Fibroblast of lung (primary cell): ENCODE results near the gene DDHD1. TPM values are rescaled to one million over a fixed set of nuclear protein-coding genes. Genes with fewer than 3 reads are reported as not detected.
A peak's percentile ranks its signal among the peaks of the same experiment; 100 is the strongest.

Experiments used
- DNase-seq, 2 donors: peaks; one replicate each; pipeline versions ENCODE4 v3.0.0 to v3.0.0-alpha.2; 2010; ENCODE audit warnings: low read depth in 2 of 2
- H2AFZ ChIP-seq: 2 replicates; pipeline ENCODE4 v1.5.1; 2012; ENCODE audit warnings: low read length, control low read depth, inconsistent platforms
- H3K27ac ChIP-seq: 2 replicates; pipeline ENCODE4 v1.5.1; 2011; ENCODE audit warnings: low read length, control low read depth; ENCODE audit not compliant: insufficient read depth
- H3K27me3 ChIP-seq: 2 replicates; pipeline ENCODE4 v1.5.1; 2011; ENCODE audit warnings: mild to moderate bottlenecking, low read length; ENCODE audit not compliant: control insufficient read depth, insufficient read depth
- H3K36me3 ChIP-seq: 2 replicates; pipeline ENCODE4 v1.5.1; 2011; ENCODE audit warnings: low read length; ENCODE audit not compliant: control insufficient read depth, insufficient read depth
- H3K4me1 ChIP-seq: 2 replicates; pipeline ENCODE4 v1.5.1; 2011; ENCODE audit warnings: low read length; ENCODE audit not compliant: control insufficient read depth, insufficient read depth; ENCODE audit errors: extremely low read depth
- H3K4me2 ChIP-seq: 2 replicates; pipeline ENCODE4 v1.5.1; 2011; ENCODE audit warnings: low read length, control low read depth; ENCODE audit not compliant: insufficient read depth; ENCODE audit errors: extremely low read depth
- H3K4me3 ChIP-seq, 4 experiments: fragments of 200-600 bp in 1 of 4; sonication (generic) in 1 of 4; replicated peaks in 1 of 4; 2 replicates each; pipeline ENCODE4 v1.5.1; 2011 to 2016; ENCODE audit warnings: low read length in 4 of 4, low read depth in 3 of 4, mild to moderate bottlenecking in 3 of 4, control low read depth in 2 of 4, inconsistent platforms in 1 of 4, mixed read lengths in 1 of 4; ENCODE audit not compliant: insufficient read depth in 1 of 4; ENCODE audit errors: control extremely low read depth in 1 of 4
- H3K79me2 ChIP-seq: 2 replicates; pipeline ENCODE4 v1.5.1; 2012; ENCODE audit warnings: mild to moderate bottlenecking, low read length, inconsistent platforms; ENCODE audit not compliant: control insufficient read depth, insufficient read depth
- H3K9ac ChIP-seq: 2 replicates; pipeline ENCODE4 v1.5.1; 2011; ENCODE audit warnings: mild to moderate bottlenecking, low read length, control low read depth; ENCODE audit not compliant: insufficient read depth
- H3K9me3 ChIP-seq: 2 replicates; pipeline ENCODE4 v1.5.1; 2012; ENCODE audit warnings: low read depth, low read length; ENCODE audit not compliant: control insufficient read depth, insufficient read depth
- H4K20me1 ChIP-seq: 2 replicates; pipeline ENCODE4 v1.5.1; 2011; ENCODE audit warnings: low read length; ENCODE audit not compliant: control insufficient read depth, insufficient read depth; ENCODE audit errors: extremely low read depth
- EZH2 ChIP-seq: IDR thresholded peaks from 2 replicates; pipeline ENCODE4 v1.5.1; 2012; ENCODE audit warnings: low read length, control low read depth, mild to moderate bottlenecking; ENCODE audit errors: missing control alignments
- polyA plus RNA-seq, 2 donors: library from polyadenylated mRNA; depleted of rRNA in 1 of 2; stranded (reverse) in 1 of 2; unstranded in 1 of 2; fragments of >200 nt; gene quantifications; 2 replicates each; pipeline ENCODE4 v1.2.1, GENCODE V29; 2011 to 2012; ENCODE audit warnings: missing spikeins in 1 of 2
- total RNA-seq: library from RNA; depleted of rRNA; stranded (reverse); fragments of >200 nt; gene quantifications from 2 replicates; pipeline ENCODE4 v1.2.1, GENCODE V29; 2014
- TF ChIP-seq, protein P1 (sequence below), 2 donors: IDR thresholded peaks in 1 of 2; conservative IDR thresholded peaks in 1 of 2; 1 replicate in 1 of 2; 2 replicates in 1 of 2; pipeline ENCODE4 v1.5.1; 2011 to 2012; ENCODE audit warnings: low read length in 2 of 2, control low read depth in 1 of 2, inconsistent platforms in 1 of 2, low read depth in 1 of 2, mild to moderate bottlenecking in 1 of 2

Gene DDHD1
- total and polyA plus RNA-seq, 2 donors (not counting 1 experiment from before 2014, with no cell fraction given), result 13.6 to 30.6 TPM

DNA sequence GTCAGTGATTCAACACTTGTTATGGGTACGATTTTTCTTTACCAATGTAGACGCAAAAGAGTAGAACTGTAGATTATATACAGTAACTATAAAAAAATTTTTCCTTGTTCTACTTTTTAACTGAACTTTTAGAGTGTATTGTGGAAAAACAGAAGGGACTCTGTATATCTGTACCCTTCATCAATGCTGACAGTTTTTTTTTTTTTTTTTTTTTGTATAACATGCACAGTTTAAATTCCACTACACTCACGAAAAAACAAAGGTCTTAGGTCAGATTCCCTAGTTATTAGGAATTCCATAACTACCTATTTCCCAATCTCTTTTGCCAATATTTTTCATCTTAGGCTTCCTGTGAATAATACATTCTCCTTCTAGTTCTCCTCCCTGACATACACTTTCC, 6.4 kb downstream of the DDHD1 start:
- peaks cover 39% of the 10 kb centered on the region for H3K79me2 ChIP-seq
- no peak for DNase-seq

DNA sequence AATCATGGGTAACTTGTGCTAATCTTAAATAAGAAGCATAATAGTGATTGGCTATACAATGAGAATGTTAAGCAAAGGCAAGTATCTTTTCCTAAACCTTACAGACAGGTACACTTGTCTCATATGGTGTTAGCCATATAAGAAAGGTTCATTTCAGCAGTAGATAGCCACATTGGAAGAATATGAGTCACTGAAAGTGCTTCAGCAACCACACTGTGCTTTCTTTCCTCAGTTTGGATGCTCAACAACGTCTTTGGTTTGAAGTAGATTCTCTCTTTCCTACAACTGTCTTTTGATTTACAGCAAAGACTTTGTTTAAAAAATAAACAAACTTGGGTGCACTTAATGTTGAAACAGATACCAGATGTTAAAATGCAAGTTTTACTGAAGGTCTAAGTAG, 8.9 kb downstream of the DDHD1 start:
- H3K79me2 ChIP-seq, result peaks cover 14% of the 10 kb centered on the region

More for the DNA sequence above, 6.4 kb downstream of the DDHD1 start:
- no peaks in the 10 kb centered on the region for H3K27me3 ChIP-seq
- no peak overlapping the region for H3K4me2 ChIP-seq
- no peak overlapping the region for H3K4me3 ChIP-seq
- no peak overlapping the region for H2AFZ ChIP-seq
- no peaks in the 10 kb centered on the region for H4K20me1 ChIP-seq
- H3K4me1 ChIP-seq, result peaks cover 4% of the 10 kb centered on the region
- no peak overlapping the region for H3K9ac ChIP-seq
- H3K27ac ChIP-seq, result no peak overlapping the region
- H3K9me3 ChIP-seq, result no peaks in the 10 kb centered on the region
- H3K36me3 ChIP-seq, result no peaks in the 10 kb centered on the region
- TF ChIP-seq, protein P1, sequence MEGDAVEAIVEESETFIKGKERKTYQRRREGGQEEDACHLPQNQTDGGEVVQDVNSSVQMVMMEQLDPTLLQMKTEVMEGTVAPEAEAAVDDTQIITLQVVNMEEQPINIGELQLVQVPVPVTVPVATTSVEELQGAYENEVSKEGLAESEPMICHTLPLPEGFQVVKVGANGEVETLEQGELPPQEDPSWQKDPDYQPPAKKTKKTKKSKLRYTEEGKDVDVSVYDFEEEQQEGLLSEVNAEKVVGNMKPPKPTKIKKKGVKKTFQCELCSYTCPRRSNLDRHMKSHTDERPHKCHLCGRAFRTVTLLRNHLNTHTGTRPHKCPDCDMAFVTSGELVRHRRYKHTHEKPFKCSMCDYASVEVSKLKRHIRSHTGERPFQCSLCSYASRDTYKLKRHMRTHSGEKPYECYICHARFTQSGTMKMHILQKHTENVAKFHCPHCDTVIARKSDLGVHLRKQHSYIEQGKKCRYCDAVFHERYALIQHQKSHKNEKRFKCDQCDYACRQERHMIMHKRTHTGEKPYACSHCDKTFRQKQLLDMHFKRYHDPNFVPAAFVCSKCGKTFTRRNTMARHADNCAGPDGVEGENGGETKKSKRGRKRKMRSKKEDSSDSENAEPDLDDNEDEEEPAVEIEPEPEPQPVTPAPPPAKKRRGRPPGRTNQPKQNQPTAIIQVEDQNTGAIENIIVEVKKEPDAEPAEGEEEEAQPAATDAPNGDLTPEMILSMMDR (conservative IDR thresholded peaks at IDR 0.05 in 1 of 2, IDR thresholded peaks at IDR 0.05 in 1 of 2; ENCODE audit: low read depth in 1 of 2, low read length in 2 of 2), result no peak
- no peak for TF ChIP-seq EZH2

DNA sequence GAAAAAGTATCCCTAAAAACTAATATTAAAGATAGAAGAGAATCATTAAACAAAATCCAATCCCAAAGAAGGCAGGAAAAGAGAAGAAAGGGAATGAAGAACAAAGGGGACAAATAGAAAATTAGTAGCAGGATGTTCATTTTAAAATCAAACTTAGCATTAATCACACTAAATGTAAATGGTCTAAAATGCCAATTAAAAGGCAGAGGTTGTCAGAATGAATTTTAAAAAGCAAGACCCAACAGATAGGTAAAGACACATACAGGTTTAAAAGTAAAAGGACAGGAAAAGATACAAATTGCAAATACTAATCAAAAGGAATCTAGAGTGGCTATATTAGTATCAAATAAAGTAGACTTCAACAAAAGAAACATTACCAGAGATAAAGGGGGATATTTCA, 12.5 kb downstream of the DDHD1 start:
- Histone ChIP-seq H2AFZ (no peak overlapping the region), H4K20me1 (no peaks in the 10 kb centered on the region), H3K36me3 (no peaks in the 10 kb centered on the region), H3K4me2 (no peak overlapping the region), H3K27me3 (no peaks in the 10 kb centered on the region), H3K4me1 (peaks cover 2% of the 10 kb centered on the region), H3K4me3 (no peak overlapping the region), H3K79me2 (peaks cover 7% of the 10 kb centered on the region), H3K27ac (no peak overlapping the region), H3K9me3 (no peaks in the 10 kb centered on the region), H3K9ac (no peak overlapping the region)
- no peak for TF ChIP-seq EZH2
- TF ChIP-seq, protein P1 (conservative IDR thresholded peaks at IDR 0.05 in 1 of 2, IDR thresholded peaks at IDR 0.05 in 1 of 2; ENCODE audit: low read depth in 1 of 2, low read length in 2 of 2), result no peak
- no peak for DNase-seq

More for the DNA sequence above, 8.9 kb downstream of the DDHD1 start:
- no peaks in the 10 kb centered on the region for H3K9me3 ChIP-seq
- H2AFZ ChIP-seq, result no peak overlapping the region
- no peak overlapping the region for H3K27ac ChIP-seq
- DNase-seq, result peak in 1 of 2 donors; percentile 7
- no peaks in the 10 kb centered on the region for H4K20me1 ChIP-seq
- no peak overlapping the region for H3K4me3 ChIP-seq
- no peak for TF ChIP-seq EZH2
- TF ChIP-seq, protein P1 (conservative IDR thresholded peaks at IDR 0.05 in 1 of 2, IDR thresholded peaks at IDR 0.05 in 1 of 2; ENCODE audit: low read depth in 1 of 2, low read length in 2 of 2), result no peak
- no peaks in the 10 kb centered on the region for H3K27me3 ChIP-seq
- H3K4me2 ChIP-seq, result no peak overlapping the region
- no peaks in the 10 kb centered on the region for H3K36me3 ChIP-seq
- peaks cover 4% of the 10 kb centered on the region for H3K4me1 ChIP-seq
- no peak overlapping the region for H3K9ac ChIP-seq
